ENCODE results near the gene GALNS. TPM values are rescaled to one million over a fixed set of nuclear protein-coding genes. Genes with fewer than 3 reads are reported as not detected.
"Not testable (repeated sequence)": the region's sequence is repeated elsewhere in the genome, so short reads cannot be mapped to it uniquely, and the experiment has no call there.

Gene GALNS
- total and polyA plus RNA-seq, 10 donors, result 9.7 to 71.6 (median 42.9) TPM

GRCh38 chr16:88773812-88774291 lies 82.9 kb downstream of the GALNS start:
- TF ChIP-seq POLR2A (IDR thresholded peaks at IDR 0.05) (no peak), POLR2AphosphoS5 (IDR thresholded peaks at IDR 0.05) (peak; percentile 4 to 59 (median 16)), CTCF (IDR thresholded peaks at IDR 0.05 in 8 of 11, conservative IDR thresholded peaks at IDR 0.05 in 3 of 11) (no peak)
- H3K9me3 ChIP-seq, result no peaks in the 10 kb centered on the region
- H3K4me3 ChIP-seq, result no peak overlapping the region
- WGBS, 5 donors, result 39 to 78% (median 52%) methylated on average over 8 to 12 of the region's 12 CpGs
- H3K27ac ChIP-seq, result peak overlapping the region in 3 of 8 donors; percentile 61 to 66 (median 63)
- intact Hi-C loops (cut with DNase I; ENCODE audit: low total_unique reads), result no loop called here
- H3K4me1 ChIP-seq, result peaks cover 42 to 95% (median 75%) of the 10 kb centered on the region in 6 donors
- peaks cover 0 to 33% (median 0%) of the 10 kb centered on the region in 6 donors for H3K36me3 ChIP-seq
- DNase-seq, result no peak
- no peaks in the 10 kb centered on the region for H3K27me3 ChIP-seq (replicated peaks in 1 of 7)

GRCh38 chr16:88772871-88773811 lies 83.6 kb downstream of the GALNS start:
- WGBS, 5 donors, result 49 to 66% (median 53%) methylated on average over 18 to 29 of the region's 29 CpGs
- DNase-seq, result no peak

GRCh38 chr16:88771781-88772180 lies 85.0 kb downstream of the GALNS start:
- H3K4me3 ChIP-seq; DNase-seq; intact Hi-C loops (cut with DNase I; ENCODE audit: low total_unique reads); H3K27me3 ChIP-seq (replicated peaks in 1 of 7); H3K9me3 ChIP-seq: not testable (repeated sequence)
- H3K36me3 ChIP-seq, result peaks cover 0 to 22% (median 0%) of the 10 kb centered on the region in 6 donors
- H3K4me1 ChIP-seq, result peaks cover 62 to 95% (median 83%) of the 10 kb centered on the region in 6 donors
- WGBS, 5 donors, result 78 to 90% (median 84%) methylated on average over 8 to 18 of the region's 23 CpGs
- H3K27ac ChIP-seq, result peak overlapping the region in 5 of 8 donors; percentile 9 to 80 (median 63)

More at GRCh38 chr16:88772871-88773811, 83.6 kb downstream of the GALNS start:
- intact Hi-C loops (cut with DNase I; ENCODE audit: low total_unique reads), result no loop called here
- Histone ChIP-seq H3K36me3 (peaks cover 0 to 33% (median 0%) of the 10 kb centered on the region in 6 donors), H3K27me3 (replicated peaks in 1 of 7) (no peaks in the 10 kb centered on the region), H3K4me1 (peaks cover 49 to 95% (median 76%) of the 10 kb centered on the region in 6 donors), H3K9me3 (no peaks in the 10 kb centered on the region), H3K27ac (peak overlapping the region in 6 of 8 donors; percentile 9 to 66 (median 54)), H3K4me3 (no peak overlapping the region)
- TF ChIP-seq POLR2AphosphoS5 (IDR thresholded peaks at IDR 0.05), result peak; percentile 24 to 64 (median 43)
- TF ChIP-seq CTCF (IDR thresholded peaks at IDR 0.05 in 8 of 11, conservative IDR thresholded peaks at IDR 0.05 in 3 of 11), result no peak

GRCh38 chr16:88771294-88771772 lies 85.4 kb downstream of the GALNS start:
- H3K4me1 ChIP-seq, result peaks cover 67 to 95% (median 85%) of the 10 kb centered on the region in 6 donors
- peak overlapping the region in 7 of 8 donors; percentile 11 to 80 (median 70) for H3K27ac ChIP-seq
- DNase-seq, result no peak
- H3K27me3 ChIP-seq (replicated peaks in 1 of 7), result no peaks in the 10 kb centered on the region
- peaks cover 0 to 18% (median 0%) of the 10 kb centered on the region in 6 donors for H3K36me3 ChIP-seq
- H3K4me3 ChIP-seq, result peak overlapping the region in 2 of 8 donors; percentile 19 to 29
- intact Hi-C loops (cut with DNase I; ENCODE audit: low total_unique reads), result no loop called here
- H3K9me3 ChIP-seq, result no peaks in the 10 kb centered on the region
- WGBS, 5 donors, result 53 to 77% (median 68%) methylated on average over 14 to 19 of the region's 19 CpGs
- no peak for TF ChIP-seq POLR2AphosphoS5 (IDR thresholded peaks at IDR 0.05)
- no peak for TF ChIP-seq CTCF (IDR thresholded peaks at IDR 0.05 in 8 of 11, conservative IDR thresholded peaks at IDR 0.05 in 3 of 11)
- TF ChIP-seq POLR2A (IDR thresholded peaks at IDR 0.05), result no peak
